Endothelial cell of umbilical vein (primary cell): ENCODE data around the gene KIFC1. TPM values are rescaled to one million over a fixed set of nuclear protein-coding genes. Genes with fewer than 3 reads are reported as not detected.

ENCODE experiments used
- BruUV-seq: library from RNA; stranded (reverse); fragments of 400-500 nt; replicated peaks from 2 replicates; lab custom pipeline; 2021; lab: Mats Ljungman, UMichigan
- CTCF ChIA-PET: fragments of 300-600, 350-600 bp; sonication (Branson Sonifier 250); formaldehyde crosslinking; loops from one replicate; lab custom pipeline; 2021; ENCODE audit warnings: antibody characterized with exemption, inconsistent platforms; lab: Charles Lee
- POLR2A ChIA-PET: fragments of 300-600, 350-600 bp; sonication (Branson Sonifier 250); formaldehyde crosslinking; loops from one replicate; lab custom pipeline; 2021; ENCODE audit warnings: antibody characterized with exemption, inconsistent platforms; lab: Charles Lee
- DNase-seq: peaks from one replicate; pipeline ENCODE4 v3.0.0-alpha.2; 2011; ENCODE audit warnings: low read depth, low spot score
- FAIRE-seq: peaks from 2 replicates; lab custom pipeline; 2011; peaks lifted over from hg19 to GRCh38; lab: Jason Lieb, UNC
- H2AFZ ChIP-seq: 2 replicates; pipeline ENCODE4 v1.6.0; 2012; ENCODE audit warnings: low read depth, low read length, control low read depth, inconsistent platforms
- H3K27ac ChIP-seq: 2 replicates; pipeline ENCODE4 v1.5.1; 2011; ENCODE audit warnings: low read depth, mild to moderate bottlenecking, control low read depth, low read length, moderate library complexity; ENCODE audit not compliant: insufficient read depth
- H3K27me3 ChIP-seq, 2 experiments: 2 replicates each; pipeline versions ENCODE4 v1.6.0 to v1.6.1; 2011; ENCODE audit warnings: low read length in 2 of 2, mixed read lengths in 1 of 2; ENCODE audit not compliant: control insufficient read depth in 2 of 2, insufficient read depth in 2 of 2
- H3K36me3 ChIP-seq, 2 experiments: 2 replicates in 1 of 2; 3 replicates in 1 of 2; pipeline ENCODE4 v1.5.1; 2011; ENCODE audit warnings: low read length in 2 of 2, mild to moderate bottlenecking in 1 of 2, moderate library complexity in 1 of 2; ENCODE audit not compliant: control insufficient read depth in 2 of 2, insufficient read depth in 2 of 2; ENCODE audit errors: extremely low read depth in 1 of 2
- H3K4me1 ChIP-seq: 3 replicates; pipeline ENCODE4 v1.5.1; 2011; ENCODE audit warnings: mild to moderate bottlenecking, low read length; ENCODE audit not compliant: control insufficient read depth, insufficient read depth; ENCODE audit errors: extremely low read depth
- H3K4me2 ChIP-seq: 2 replicates; pipeline ENCODE4 v1.6.1; 2011; ENCODE audit warnings: low read length, control low read depth, mixed read lengths; ENCODE audit not compliant: insufficient read depth
- H3K4me3 ChIP-seq, 3 experiments: fragments of 200-600 bp in 1 of 3; sonication (generic), shearing (Covaris generic) in 1 of 3; replicated peaks in 1 of 3; 2 replicates each; pipeline ENCODE4 v1.5.1; 2011 to 2016; ENCODE audit warnings: control low read depth in 3 of 3, low read length in 3 of 3, mild to moderate bottlenecking in 2 of 3, inconsistent platforms in 1 of 3, low read depth in 1 of 3, moderate library complexity in 1 of 3; ENCODE audit not compliant: insufficient read depth in 1 of 3
- H3K79me2 ChIP-seq: 2 replicates; pipeline ENCODE4 v1.6.0; 2012; ENCODE audit warnings: low read length, inconsistent platforms; ENCODE audit not compliant: control insufficient read depth, insufficient read depth
- H3K9ac ChIP-seq: replicated peaks from 2 replicates; pipeline ENCODE3; 2011; ENCODE audit warnings: low read length, control low read depth; ENCODE audit not compliant: insufficient read depth; ENCODE audit errors: extremely low read depth
- H3K9me1 ChIP-seq: replicated peaks from 3 replicates; pipeline ENCODE4 v1.6.0; 2011; ENCODE audit warnings: mild to moderate bottlenecking, low read length; ENCODE audit not compliant: control insufficient read depth, insufficient read depth; ENCODE audit errors: extremely low read depth
- H3K9me3 ChIP-seq: replicated peaks from 2 replicates; pipeline ENCODE4 v1.5.1; 2012; ENCODE audit warnings: low read length, inconsistent platforms; ENCODE audit not compliant: control insufficient read depth, insufficient read depth
- H4K20me1 ChIP-seq: replicated peaks from 2 replicates; pipeline ENCODE3; 2011; ENCODE audit warnings: mild to moderate bottlenecking, low read length; ENCODE audit not compliant: control insufficient read depth, insufficient read depth; ENCODE audit errors: extremely low read depth
- EZH2 ChIP-seq: IDR thresholded peaks from 2 replicates; pipeline ENCODE4 v1.6.1; 2012; ENCODE audit warnings: borderline replicate concordance, low read depth, mild to moderate bottlenecking, moderate library complexity, low read length, inconsistent platforms; ENCODE audit not compliant: severe bottlenecking
- GATA2 ChIP-seq: IDR thresholded peaks from 2 replicates; pipeline ENCODE4 v1.7.0; 2011; ENCODE audit warnings: low read depth, mild to moderate bottlenecking, moderate library complexity, mixed read lengths, low read length; ENCODE audit not compliant: insufficient read length, insufficient read depth
- JUN ChIP-seq: IDR thresholded peaks from 2 replicates; pipeline ENCODE4 v1.6.1; 2011; ENCODE audit warnings: borderline replicate concordance, low read depth; ENCODE audit not compliant: insufficient read length, insufficient read depth
- MYC ChIP-seq: IDR thresholded peaks from one replicate; pipeline ENCODE4 v1.6.1; 2011; ENCODE audit warnings: mild to moderate bottlenecking, low read depth, low read length
- POLR2A ChIP-seq: IDR thresholded peaks from 2 replicates; pipeline ENCODE4 v1.6.1; 2012; ENCODE audit warnings: low read depth, mild to moderate bottlenecking, control low read depth, low read length
- POLR2AphosphoS5 ChIP-seq: IDR thresholded peaks from 2 replicates; pipeline ENCODE4 v1.6.1; 2012; ENCODE audit warnings: low read depth, mild to moderate bottlenecking, control low read depth, low read length, moderate library complexity; ENCODE audit not compliant: insufficient read depth
- dilution Hi-C: fragments of 300-500 bp; cut with MboI; formaldehyde crosslinking; loops from one replicate; pipeline ENCODE4 v1.15.0; 2019; ENCODE audit warnings: low sequenced_read_pairs; ENCODE audit not compliant: extremely low pct_ligation_motif_present
- intact Hi-C: fragments of 100-400 bp; cut with micrococcal nuclease; formaldehyde crosslinking; loops from one replicate; pipeline ENCODE4 v1.10.0; 2022
- polyA plus RNA-seq, 4 experiments: library from polyadenylated mRNA; depleted of rRNA in 3 of 4; stranded (reverse) in 3 of 4; unstranded in 1 of 4; fragments of >200 nt; gene quantifications; 2 replicates each; pipeline versions ENCODE4 v1.2.1 to v1.2.3, GENCODE V29; 2011 to 2012; ENCODE audit warnings: missing spikeins in 1 of 4
- total RNA-seq: library from RNA; stranded (reverse); gene quantifications from 2 replicates; pipeline ENCODE4 v1.2.3, GENCODE V29; 2021
- TF ChIP-seq, protein P1 (sequence below), 2 donors: IDR thresholded peaks; 1 replicate in 1 of 2; 2 replicates in 1 of 2; pipeline ENCODE4 v1.5.1; 2011; ENCODE audit warnings: low read length in 2 of 2, mild to moderate bottlenecking in 2 of 2, moderate library complexity in 2 of 2, control low read depth in 1 of 2, inconsistent platforms in 1 of 2, low read depth in 1 of 2; ENCODE audit not compliant: insufficient read depth in 1 of 2; ENCODE audit errors: extremely low read depth in 1 of 2
- TF ChIP-seq, protein P2 (sequence below): IDR thresholded peaks from 2 replicates; pipeline ENCODE4 v1.6.1; 2011; ENCODE audit not compliant: insufficient read depth, insufficient read length

The KIFC1 gene
- total and polyA plus RNA-seq, 2 donors (not counting 3 experiments of a cell fraction or from before 2014, with no cell fraction given) = 39.3 to 63.4 TPM

DNA sequence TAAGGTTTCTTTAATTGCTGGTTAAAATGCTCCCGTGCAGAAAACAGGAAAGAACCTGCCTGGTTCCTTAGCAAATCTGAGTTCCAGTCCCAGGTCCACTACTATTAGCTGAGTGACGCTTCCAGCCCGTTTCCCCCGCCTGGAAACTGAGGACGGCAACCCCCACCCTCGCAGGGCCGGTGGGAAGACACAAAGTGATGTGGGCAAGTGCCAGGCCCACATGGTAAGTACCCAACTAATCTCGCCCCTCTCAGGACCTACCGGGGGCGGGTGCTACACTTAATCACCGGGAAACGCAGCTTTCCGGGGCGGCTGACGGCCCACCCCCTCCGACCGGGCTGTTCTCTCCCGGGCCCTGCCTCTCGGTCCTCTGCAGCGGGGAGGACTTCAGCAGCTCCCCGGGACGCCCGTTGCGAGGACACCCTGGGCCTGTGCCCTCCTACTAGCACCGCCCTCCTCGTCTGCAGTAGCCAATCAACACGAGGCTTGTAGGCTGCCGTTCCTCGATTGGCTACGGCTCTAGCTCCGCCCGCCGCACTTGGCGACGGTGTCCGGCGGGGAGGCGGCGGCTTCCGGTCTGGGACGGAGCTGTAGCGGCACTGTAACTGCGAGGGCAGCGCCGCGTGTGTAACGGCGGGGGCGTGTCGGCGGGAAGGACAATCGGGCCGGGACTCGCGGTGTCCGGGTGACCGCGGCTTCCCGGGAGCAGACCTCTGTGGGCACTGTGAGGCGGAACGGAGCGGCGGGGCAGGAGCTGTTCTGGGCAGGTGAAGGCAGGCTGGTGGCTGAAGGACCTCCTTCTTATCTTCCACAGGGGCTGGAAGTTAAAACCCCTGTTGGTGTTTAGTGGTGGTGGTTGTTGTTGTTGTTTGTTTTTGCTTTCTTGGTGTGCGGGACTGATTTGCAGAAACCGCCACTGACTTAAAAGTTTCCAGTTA lies 62.7 kb downstream of the KIFC1 start, which contains the start of gene ZBTB9:
TSS of gene ZBTB9 (plus strand) at position 568 of the 938 bp plus-strand sequence. CDS start 525 bp downstream, outside the sequence.
- POLR2A ChIA-PET = interaction anchor here (0.6 to 1.1 kb wide), 2 partner anchors 18 to 125 kb away, joined by 3 to 6 read pairs; no protein-coding TSS in a partner anchor
- BruUV-seq = TSS peak; percentile 98
- peak within 1 kb of the TSS; percentile 7 for H3K27ac ChIP-seq
- peaks cover 3% of the 10 kb centered on the region for H3K4me1 ChIP-seq
- H3K4me3 ChIP-seq = peak within 1 kb of the TSS; percentile 54 to 71 (median 69)
- H3K9me3 ChIP-seq = no peaks in the 10 kb centered on the region
- peak within 1 kb of the TSS; percentile 73 for H2AFZ ChIP-seq
- no peaks in the 10 kb centered on the region for H3K36me3 ChIP-seq
- no peak for TF ChIP-seq GATA2
- peak; percentile 83 for TF ChIP-seq POLR2AphosphoS5
- TF ChIP-seq EZH2 = no peak
- TF ChIP-seq JUN = no peak
- TF ChIP-seq, protein P1, sequence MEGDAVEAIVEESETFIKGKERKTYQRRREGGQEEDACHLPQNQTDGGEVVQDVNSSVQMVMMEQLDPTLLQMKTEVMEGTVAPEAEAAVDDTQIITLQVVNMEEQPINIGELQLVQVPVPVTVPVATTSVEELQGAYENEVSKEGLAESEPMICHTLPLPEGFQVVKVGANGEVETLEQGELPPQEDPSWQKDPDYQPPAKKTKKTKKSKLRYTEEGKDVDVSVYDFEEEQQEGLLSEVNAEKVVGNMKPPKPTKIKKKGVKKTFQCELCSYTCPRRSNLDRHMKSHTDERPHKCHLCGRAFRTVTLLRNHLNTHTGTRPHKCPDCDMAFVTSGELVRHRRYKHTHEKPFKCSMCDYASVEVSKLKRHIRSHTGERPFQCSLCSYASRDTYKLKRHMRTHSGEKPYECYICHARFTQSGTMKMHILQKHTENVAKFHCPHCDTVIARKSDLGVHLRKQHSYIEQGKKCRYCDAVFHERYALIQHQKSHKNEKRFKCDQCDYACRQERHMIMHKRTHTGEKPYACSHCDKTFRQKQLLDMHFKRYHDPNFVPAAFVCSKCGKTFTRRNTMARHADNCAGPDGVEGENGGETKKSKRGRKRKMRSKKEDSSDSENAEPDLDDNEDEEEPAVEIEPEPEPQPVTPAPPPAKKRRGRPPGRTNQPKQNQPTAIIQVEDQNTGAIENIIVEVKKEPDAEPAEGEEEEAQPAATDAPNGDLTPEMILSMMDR (IDR thresholded peaks at IDR 0.05; ENCODE audit: extremely low read depth in 1 of 2, insufficient read depth in 1 of 2, low read depth in 1 of 2, low read length in 2 of 2) = no peak
- TF ChIP-seq MYC = peak; percentile 57
- peak; percentile 94 for TF ChIP-seq POLR2A
- TF ChIP-seq, protein P2, sequence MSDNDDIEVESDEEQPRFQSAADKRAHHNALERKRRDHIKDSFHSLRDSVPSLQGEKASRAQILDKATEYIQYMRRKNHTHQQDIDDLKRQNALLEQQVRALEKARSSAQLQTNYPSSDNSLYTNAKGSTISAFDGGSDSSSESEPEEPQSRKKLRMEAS = peak; percentile 61
- H3K27me3 ChIP-seq = no peaks in the 10 kb centered on the region
- intact Hi-C loops = loop anchor here (1.0 to 5.0 kb wide), 4 partner anchors 23 to 123 kb away; partner anchors contain the start of gene KIFC1
- peak within 1 kb of the TSS; percentile 75 for H3K4me2 ChIP-seq
- CTCF ChIA-PET = interaction anchor here (0.7 to 1.7 kb wide), 6 partner anchors 13 to 709 kb away, joined by 3 to 4 read pairs (median 3); partner anchors contain the start of gene CUTA
- DNase-seq (peak; percentile 98), FAIRE-seq (peak; percentile 99)
- H3K9ac ChIP-seq = peak within 1 kb of the TSS; percentile 43
- H3K79me2 ChIP-seq = no peaks in the 10 kb centered on the region
- dilution Hi-C loops = no loop called here
- no peaks in the 10 kb centered on the region for H4K20me1 ChIP-seq
- H3K9me1 ChIP-seq = no peaks in the 10 kb centered on the region
